GM12872 (cell line): ENCODE measurements around the gene MADD.

Experiments used
- CTCF ChIP-seq: IDR thresholded peaks from 3 replicates; pipeline ENCODE4 v1.5.1; 2011; ENCODE audit warnings: low read depth, mild to moderate bottlenecking, low read length, moderate library complexity; ENCODE audit not compliant: insufficient read depth

The MADD gene

GRCh38 chr11:47260366-47260765 lies 9.6 kb upstream of the MADD start:
- TF ChIP-seq CTCF, result no peak

- no peak for TF ChIP-seq CTCF
These were observed 8.6 kb upstream of the MADD start for GRCh38 chr11:47261291-47261800.

GRCh38 chr11:47264119-47264518 lies 5.8 kb upstream of the MADD start:
- no peak for TF ChIP-seq CTCF

GRCh38 chr11:47264521-47264920 lies 5.4 kb upstream of the MADD start:
- TF ChIP-seq CTCF, result no peak

GRCh38 chr11:47267876-47268275 lies 2.1 kb upstream of the MADD start:
- TF ChIP-seq CTCF, result no peak

DNA sequence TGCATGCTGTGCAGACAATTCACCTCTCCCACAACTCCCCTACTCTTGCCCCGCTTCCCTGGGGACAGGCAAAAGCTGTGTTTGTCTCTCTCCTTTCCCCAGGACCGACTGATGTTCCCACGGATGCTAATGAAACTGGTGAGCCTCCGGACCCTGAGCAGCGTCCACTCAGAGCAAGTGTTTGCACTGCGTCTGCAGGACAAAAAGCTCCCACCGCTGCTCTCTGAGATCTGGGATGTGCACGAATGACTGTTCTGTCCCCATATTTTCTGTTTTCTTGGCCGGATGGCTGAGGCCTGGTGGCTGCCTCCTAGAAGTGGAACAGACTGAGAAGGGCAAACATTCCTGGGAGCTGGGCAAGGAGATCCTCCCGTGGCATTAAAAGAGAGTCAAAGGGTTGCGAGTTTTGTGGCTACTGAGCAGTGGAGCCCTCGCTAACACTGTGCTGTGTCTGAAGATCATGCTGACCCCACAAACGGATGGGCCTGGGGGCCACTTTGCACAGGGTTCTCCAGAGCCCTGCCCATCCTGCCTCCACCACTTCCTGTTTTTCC lies 1.4 kb upstream of the MADD start:
- TF ChIP-seq CTCF, result no peak

DNA sequence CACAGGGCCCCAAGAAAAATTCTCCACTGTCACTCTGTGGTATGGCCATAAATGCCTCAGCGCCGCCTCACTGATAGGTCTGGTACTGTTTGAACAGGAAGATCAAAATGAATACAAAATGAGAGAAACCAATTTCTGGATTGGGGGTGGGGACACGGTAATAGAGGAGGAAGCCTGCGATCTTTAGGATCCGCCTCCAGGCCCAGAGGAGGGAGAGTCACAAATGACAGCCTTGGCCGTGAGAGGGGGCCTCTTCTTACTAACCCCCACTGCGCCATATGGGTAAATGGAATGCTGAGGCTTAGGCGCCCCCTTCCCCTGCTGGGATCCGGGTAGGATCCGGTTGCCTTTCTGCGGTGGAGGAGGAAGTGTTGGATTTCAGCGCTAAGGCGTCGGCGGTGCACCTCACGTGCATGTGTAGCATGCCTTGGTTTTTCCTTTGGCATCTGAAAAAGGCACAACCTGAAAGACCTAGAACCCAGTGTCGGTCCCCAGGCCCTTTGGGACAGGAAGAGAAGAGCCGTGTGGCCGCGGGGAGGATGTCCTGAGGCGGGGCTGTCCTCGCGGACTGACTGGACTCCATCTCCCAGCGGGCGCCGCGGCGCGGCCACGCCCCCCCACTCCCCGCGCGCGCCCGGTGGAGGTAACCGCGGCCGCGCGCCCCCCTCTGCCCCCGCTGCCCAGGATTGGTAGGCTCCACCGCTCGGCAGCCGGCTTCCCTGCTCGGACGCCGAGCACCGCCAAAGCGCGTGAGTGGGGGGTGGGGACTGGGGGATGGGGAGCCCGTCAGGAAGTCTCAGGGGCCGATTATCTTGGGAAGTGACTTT lies 718 bp upstream of the MADD start:
- no peak for TF ChIP-seq CTCF
